HEK293 (cell line): ENCODE measurements around the gene RIC8B.

Experiments
- CTCF ChIA-PET: fragments of 350-600 bp; formaldehyde crosslinking; extraction: SDS; loops from one replicate; lab custom pipeline; 2021; ENCODE audit warnings: antibody characterized with exemption; lab: Yijun Ruan, JAX
- POLR2A ChIA-PET: fragments of 300-600 bp; formaldehyde crosslinking; extraction: SDS; loops from one replicate; lab custom pipeline; 2020; ENCODE audit warnings: antibody characterized with exemption, inconsistent platforms; lab: Yijun Ruan, JAX
- H3K27ac ChIP-seq: fragments of 200-500 bp; sonication (Bioruptor generic); 2 replicates; pipeline ENCODE4 v1.5.1; 2014; ENCODE audit warnings: low read depth, low read length, control low read depth, inconsistent platforms; ENCODE audit errors: extremely low read depth
- H3K36me3 ChIP-seq, 2 experiments: fragments of 200-500 bp in 1 of 2; sonication (Bioruptor generic) in 1 of 2; 1 replicate in 1 of 2; 2 replicates in 1 of 2; pipeline ENCODE4 v1.5.1; 2014 to 2017; ENCODE audit warnings: inconsistent platforms in 2 of 2, low read length in 2 of 2; ENCODE audit not compliant: control insufficient read depth in 2 of 2, insufficient read depth in 1 of 2
- H3K4me1 ChIP-seq: fragments of 200-500 bp; sonication (Bioruptor generic); 2 replicates; pipeline ENCODE4 v1.5.1; 2014; ENCODE audit warnings: mild to moderate bottlenecking, low read length, inconsistent platforms; ENCODE audit not compliant: control insufficient read depth, insufficient read depth
- H3K4me3 ChIP-seq: 2 replicates; pipeline ENCODE4 v1.5.1; 2011; ENCODE audit warnings: low read depth, mild to moderate bottlenecking, control low read depth, low read length, moderate library complexity
- H3K9me3 ChIP-seq: fragments of 200-500 bp; sonication (Bioruptor generic); 2 replicates; pipeline ENCODE4 v1.5.1; 2014; ENCODE audit warnings: low read depth, low read length, inconsistent platforms; ENCODE audit not compliant: control insufficient read depth, insufficient read depth
- BCL6B ChIP-seq: fragments of 450-650 bp; formaldehyde crosslinking; IDR thresholded peaks from 2 replicates; pipeline ENCODE4 v1.5.1; 2017; ENCODE audit warnings: missing biosample characterization, missing genetic modification characterization
- EGR2 ChIP-seq: fragments of 450-650 bp; formaldehyde crosslinking; IDR thresholded peaks from 2 replicates; pipeline ENCODE4 v1.5.1; 2016; ENCODE audit warnings: low read depth, missing biosample characterization, missing genetic modification characterization
- GLIS1 ChIP-seq: fragments of 450-650 bp; formaldehyde crosslinking; IDR thresholded peaks from 2 replicates; pipeline ENCODE4 v1.5.1; 2016; ENCODE audit warnings: missing biosample characterization, missing genetic modification characterization
- KLF16 ChIP-seq: fragments of 450-650 bp; formaldehyde crosslinking; IDR thresholded peaks from 2 replicates; pipeline ENCODE4 v1.5.1; 2017; ENCODE audit warnings: missing biosample characterization, missing genetic modification characterization
- MEIS1 ChIP-seq: sonication (generic); formaldehyde crosslinking; IDR thresholded peaks from 2 replicates; pipeline ENCODE4 v1.8.1; 2022; ENCODE audit warnings: missing genetic modification reagents, mild to moderate bottlenecking, borderline replicate concordance
- OVOL3 ChIP-seq: fragments of 450-650 bp; formaldehyde crosslinking; IDR thresholded peaks from 2 replicates; pipeline ENCODE4 v1.5.1; 2016; ENCODE audit warnings: missing biosample characterization, missing genetic modification characterization
- TCF7L2 ChIP-seq: IDR thresholded peaks from 2 replicates; pipeline ENCODE4 v1.6.1; 2011; ENCODE audit warnings: low read depth, mild to moderate bottlenecking, inconsistent platforms, low read length, moderate library complexity, borderline replicate concordance
- ZFP3 ChIP-seq: fragments of 450-650 bp; formaldehyde crosslinking; IDR thresholded peaks from 2 replicates; pipeline ENCODE4 v1.5.1; 2016; ENCODE audit warnings: low read depth, missing biosample characterization, missing genetic modification characterization
- ZFP69B ChIP-seq: fragments of 450-650 bp; formaldehyde crosslinking; IDR thresholded peaks from 2 replicates; pipeline ENCODE4 v1.5.1; 2016; ENCODE audit warnings: missing biosample characterization, missing genetic modification characterization
- ZNF133 ChIP-seq: fragments of 450-650 bp; formaldehyde crosslinking; IDR thresholded peaks from 2 replicates; pipeline ENCODE4 v1.5.1; 2016; ENCODE audit warnings: missing biosample characterization, missing genetic modification characterization
- ZNF324 ChIP-seq: fragments of 450-650 bp; formaldehyde crosslinking; IDR thresholded peaks from 2 replicates; pipeline ENCODE4 v1.5.1; 2016; ENCODE audit warnings: missing biosample characterization, missing genetic modification characterization
- ZNF416 ChIP-seq: fragments of 450-650 bp; formaldehyde crosslinking; IDR thresholded peaks from 2 replicates; pipeline ENCODE4 v1.5.1; 2016; ENCODE audit warnings: missing biosample characterization, missing genetic modification characterization
- ZNF426 ChIP-seq: fragments of 450-650 bp; formaldehyde crosslinking; IDR thresholded peaks from 2 replicates; pipeline ENCODE4 v1.5.1; 2017; ENCODE audit warnings: missing biosample characterization, missing genetic modification characterization, mild to moderate bottlenecking, inconsistent platforms, moderate library complexity
- ZNF510 ChIP-seq: fragments of 450-650 bp; formaldehyde crosslinking; IDR thresholded peaks from 2 replicates; pipeline ENCODE4 v1.5.1; 2018; ENCODE audit warnings: mild to moderate bottlenecking, missing genetic modification characterization, missing biosample characterization; ENCODE audit not compliant: insufficient replicate concordance
- ZNF521 ChIP-seq: fragments of 450-650 bp; formaldehyde crosslinking; IDR thresholded peaks from 2 replicates; pipeline ENCODE4 v1.5.1; 2017; ENCODE audit warnings: missing biosample characterization, mild to moderate bottlenecking, missing genetic modification characterization
- ZNF585B ChIP-seq: fragments of 450-650 bp; formaldehyde crosslinking; IDR thresholded peaks from 2 replicates; pipeline ENCODE4 v1.5.1; 2016; ENCODE audit warnings: missing biosample characterization, missing genetic modification characterization
- ZNF626 ChIP-seq: fragments of 450-650 bp; sonication (Bioruptor Pico); formaldehyde crosslinking; IDR thresholded peaks from 2 replicates; pipeline ENCODE4 v1.5.1; 2018; ENCODE audit warnings: missing biosample characterization, missing genetic modification characterization, inconsistent platforms
- ZNF664 ChIP-seq: fragments of 450-650 bp; formaldehyde crosslinking; IDR thresholded peaks from 2 replicates; pipeline ENCODE4 v1.5.1; 2016; ENCODE audit warnings: missing biosample characterization, missing genetic modification characterization
- ZNF670 ChIP-seq: fragments of 450-650 bp; formaldehyde crosslinking; IDR thresholded peaks from 2 replicates; pipeline ENCODE4 v1.5.1; 2016; ENCODE audit warnings: missing biosample characterization, missing genetic modification characterization, low read depth
- ZNF704 ChIP-seq: fragments of 450-650 bp; formaldehyde crosslinking; IDR thresholded peaks from 2 replicates; pipeline ENCODE4 v1.5.1; 2016; ENCODE audit warnings: missing biosample characterization, missing genetic modification characterization
- ZNF747 ChIP-seq: fragments of 450-650 bp; formaldehyde crosslinking; IDR thresholded peaks from 2 replicates; pipeline ENCODE4 v1.5.1; 2016; ENCODE audit warnings: missing biosample characterization, missing genetic modification characterization
- ZNF837 ChIP-seq: fragments of 450-650 bp; formaldehyde crosslinking; IDR thresholded peaks from 2 replicates; pipeline ENCODE4 v1.5.1; 2016; ENCODE audit warnings: missing biosample characterization, missing genetic modification characterization
- ZSCAN30 ChIP-seq: fragments of 450-650 bp; IDR thresholded peaks from 2 replicates; pipeline ENCODE4 v1.5.1; 2018; ENCODE audit warnings: missing biosample characterization, mild to moderate bottlenecking, missing genetic modification characterization, moderate library complexity
- TF ChIP-seq, protein P1 (sequence below): fragments of 450-650 bp; formaldehyde crosslinking; IDR thresholded peaks from 2 replicates; pipeline ENCODE4 v1.5.1; 2017; ENCODE audit warnings: missing biosample characterization, missing genetic modification characterization
- TF ChIP-seq, protein P2 (sequence below): fragments of 450-650 bp; formaldehyde crosslinking; IDR thresholded peaks from 2 replicates; pipeline ENCODE4 v1.5.1; 2017; ENCODE audit warnings: missing biosample characterization, mild to moderate bottlenecking, missing genetic modification characterization, moderate library complexity

RIC8B gene

GRCh38 chr12:106911581-106911980, 137.1 kb downstream of the RIC8B start:
- CTCF ChIA-PET = interaction anchor here (0.7 kb wide), 1 partner anchor 28 kb away, joined by 3 read pairs; no protein-coding TSS in a partner anchor
- Histone ChIP-seq H3K9me3 (no peaks in the 10 kb centered on the region), H3K4me1 (no peaks in the 10 kb centered on the region), H3K36me3 (no peaks in the 10 kb centered on the region), H3K4me3 (no peak overlapping the region), H3K27ac (no peak overlapping the region)
- TF ChIP-seq ZNF133 (tag by site-specific recombination) (no peak), ZSCAN30 (tag by site-specific recombination) (no peak), ZNF521 (tag by site-specific recombination) (no peak), EGR2 (tag by site-specific recombination) (no peak), ZNF704 (no peak), ZNF324 (tag by site-specific recombination) (no peak), ZNF416 (tag by site-specific recombination) (no peak), OVOL3 (tag by site-specific recombination) (no peak), GLIS1 (no peak), ZNF510 (tag by site-specific recombination) (no peak), ZNF670 (tag by site-specific recombination) (no peak), ZFP69B (tag by site-specific recombination) (no peak), ZNF585B (tag by site-specific recombination) (no peak), MEIS1 (no peak), TCF7L2 (no peak), ZNF837 (tag by site-specific recombination) (no peak), KLF16 (tag by site-specific recombination) (no peak), ZNF747 (tag by site-specific recombination) (no peak), ZNF426 (no peak)
- TF ChIP-seq, protein P1, sequence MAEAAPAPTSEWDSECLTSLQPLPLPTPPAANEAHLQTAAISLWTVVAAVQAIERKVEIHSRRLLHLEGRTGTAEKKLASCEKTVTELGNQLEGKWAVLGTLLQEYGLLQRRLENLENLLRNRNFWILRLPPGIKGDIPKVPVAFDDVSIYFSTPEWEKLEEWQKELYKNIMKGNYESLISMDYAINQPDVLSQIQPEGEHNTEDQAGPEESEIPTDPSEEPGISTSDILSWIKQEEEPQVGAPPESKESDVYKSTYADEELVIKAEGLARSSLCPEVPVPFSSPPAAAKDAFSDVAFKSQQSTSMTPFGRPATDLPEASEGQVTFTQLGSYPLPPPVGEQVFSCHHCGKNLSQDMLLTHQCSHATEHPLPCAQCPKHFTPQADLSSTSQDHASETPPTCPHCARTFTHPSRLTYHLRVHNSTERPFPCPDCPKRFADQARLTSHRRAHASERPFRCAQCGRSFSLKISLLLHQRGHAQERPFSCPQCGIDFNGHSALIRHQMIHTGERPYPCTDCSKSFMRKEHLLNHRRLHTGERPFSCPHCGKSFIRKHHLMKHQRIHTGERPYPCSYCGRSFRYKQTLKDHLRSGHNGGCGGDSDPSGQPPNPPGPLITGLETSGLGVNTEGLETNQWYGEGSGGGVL (tag by site-specific recombination) = no peak
- POLR2A ChIA-PET = no interaction called here

DNA sequence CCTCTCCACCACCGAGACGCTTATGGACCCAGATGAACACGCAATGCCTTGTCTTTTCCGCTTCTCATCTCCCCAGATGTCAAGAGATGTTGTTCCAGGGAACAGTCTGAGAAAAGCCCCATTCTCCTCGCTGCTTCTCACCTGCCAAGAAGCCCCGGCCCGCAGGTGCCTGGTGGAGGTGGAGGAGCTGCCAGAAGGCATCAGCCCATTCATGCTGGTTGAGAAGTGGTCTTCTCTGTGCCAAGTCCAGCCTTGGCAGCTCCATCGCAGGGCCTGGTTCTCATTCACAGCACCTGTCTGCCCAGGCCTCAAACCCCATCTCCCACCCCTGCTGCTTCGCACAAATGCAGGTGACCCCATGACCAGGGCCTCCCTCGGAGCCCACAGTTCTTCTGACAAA, 139.0 kb downstream of the RIC8B start:
- H3K9me3 ChIP-seq = no peaks in the 10 kb centered on the region

More for the DNA sequence above, 139.0 kb downstream of the RIC8B start:
- no peak overlapping the region for H3K4me3 ChIP-seq
- no peak overlapping the region for H3K27ac ChIP-seq
- ChIA-PET POLR2A (no interaction called here), CTCF (no interaction called here)
- no peaks in the 10 kb centered on the region for H3K4me1 ChIP-seq
- TF ChIP-seq BCL6B (tag by site-specific recombination) (no peak), ZNF664 (tag by site-specific recombination) (no peak), ZFP69B (tag by site-specific recombination) (no peak), ZNF626 (tag by site-specific recombination) (no peak), ZFP3 (tag by site-specific recombination) (no peak)
- TF ChIP-seq, protein P2, sequence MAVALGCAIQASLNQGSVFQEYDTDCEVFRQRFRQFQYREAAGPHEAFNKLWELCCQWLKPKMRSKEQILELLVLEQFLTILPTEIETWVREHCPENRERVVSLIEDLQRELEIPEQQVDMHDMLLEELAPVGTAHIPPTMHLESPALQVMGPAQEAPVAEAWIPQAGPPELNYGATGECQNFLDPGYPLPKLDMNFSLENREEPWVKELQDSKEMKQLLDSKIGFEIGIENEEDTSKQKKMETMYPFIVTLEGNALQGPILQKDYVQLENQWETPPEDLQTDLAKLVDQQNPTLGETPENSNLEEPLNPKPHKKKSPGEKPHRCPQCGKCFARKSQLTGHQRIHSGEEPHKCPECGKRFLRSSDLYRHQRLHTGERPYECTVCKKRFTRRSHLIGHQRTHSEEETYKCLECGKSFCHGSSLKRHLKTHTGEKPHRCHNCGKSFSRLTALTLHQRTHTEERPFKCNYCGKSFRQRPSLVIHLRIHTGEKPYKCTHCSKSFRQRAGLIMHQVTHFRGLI = no peak
- H3K36me3 ChIP-seq = no peaks in the 10 kb centered on the region
